Mucosa of descending colon (tissue), 3 donors: ENCODE measurements around the gene FCHSD2. TPM values are rescaled to one million over a fixed set of nuclear protein-coding genes. Genes with fewer than 3 reads are reported as not detected.

Source experiments
- ATAC-seq: fragments of 200-7000 bp; cut with Tn5 transposase; one replicate; pipeline ENCODE4 v1.9.1; 2020; ENCODE audit warnings: mild to moderate bottlenecking, moderate library complexity
- DNase-seq, 3 donors: peaks; one replicate each; pipeline ENCODE4 v3.0.0-alpha.2; 2020
- H3K36me3 ChIP-seq: fragments of 200-600 bp; one replicate; pipeline ENCODE4 v1.8.0; 2021; ENCODE audit warnings: low read depth, mild to moderate bottlenecking
- H3K4me1 ChIP-seq: fragments of 200-600 bp; one replicate; pipeline ENCODE4 v1.8.0; 2021; ENCODE audit warnings: low read depth, mild to moderate bottlenecking
- H3K4me3 ChIP-seq: fragments of 200-600 bp; one replicate; pipeline ENCODE4 v1.8.0; 2021; ENCODE audit warnings: mild to moderate bottlenecking
- H3K9me3 ChIP-seq: fragments of 200-600 bp; one replicate; pipeline ENCODE4 v1.8.0; 2021; ENCODE audit warnings: mild to moderate bottlenecking
- CTCF ChIP-seq: fragments of 200-600 bp; IDR thresholded peaks from one replicate; pipeline ENCODE4 v1.8.0; 2022; ENCODE audit warnings: antibody characterized with exemption, mild to moderate bottlenecking
- intact Hi-C, 2 donors: fragments of 100-400 bp; cut with DNase I in 1 of 2; cut with micrococcal nuclease in 1 of 2; formaldehyde crosslinking; loops; one replicate each; pipeline versions ENCODE4 v1.11.0 to v1.11.1; 2022; cut with DNase I, micrococcal nuclease
- total RNA-seq, 3 donors: library from RNA; stranded (reverse); fragmentation: NEBNext Ultra II Directional in 2 of 3; extraction: Animal tissue kit (Norgen Biotek cat#: 25700) in 2 of 3; gene quantifications; one replicate each; pipeline versions ENCODE4 v1.2.1 to v1.2.4, GENCODE V29; 2021 to 2023
- donor health status: DM: no; HTN: no; CAD: no; lungs with moderate emphysema.
- donor health status: DM: no; HTN: no; CAD: no.
- donor health status: DM: no; HTN: yes; CAD: no.

FCHSD2 gene
- total RNA-seq, 3 donors from 2014 or later, result 15.7 to 41.6 (median 21.6) TPM

- TF ChIP-seq CTCF, result no peak
- H3K9me3 ChIP-seq, result no peaks in the 10 kb centered on the region
- H3K36me3 ChIP-seq, result no peaks in the 10 kb centered on the region
- intact Hi-C loops, result no loop called here
- DNase-seq (no peak), ATAC-seq (no peak)
- no peaks in the 10 kb centered on the region for H3K4me1 ChIP-seq
- no peak overlapping the region for H3K4me3 ChIP-seq
Measured at GRCh38 chr11:72947229-72947628, 194.9 kb downstream of the FCHSD2 start.

- Histone ChIP-seq H3K36me3 (no peaks in the 10 kb centered on the region), H3K4me3 (no peak overlapping the region), H3K4me1 (no peaks in the 10 kb centered on the region), H3K9me3 (no peaks in the 10 kb centered on the region)
- intact Hi-C loops, result no loop called here
- no peak for TF ChIP-seq CTCF
- DNase-seq (no peak), ATAC-seq (no peak)
Measured at GRCh38 chr11:72943664-72944063, 198.5 kb downstream of the FCHSD2 start.

- TF ChIP-seq CTCF, result no peak
- intact Hi-C loops, result no loop called here
- H3K4me3 ChIP-seq, result no peak overlapping the region
- no peak for DNase-seq
- no peaks in the 10 kb centered on the region for H3K36me3 ChIP-seq
- no peaks in the 10 kb centered on the region for H3K9me3 ChIP-seq
- no peak for ATAC-seq
- H3K4me1 ChIP-seq, result peaks cover 5% of the 10 kb centered on the region
Measured at GRCh38 chr11:72940417-72940816, 201.7 kb downstream of the FCHSD2 start.

- ATAC-seq (no peak), DNase-seq (no peak)
- intact Hi-C loops, result no loop called here
- no peaks in the 10 kb centered on the region for H3K36me3 ChIP-seq
- H3K4me3 ChIP-seq, result no peak overlapping the region
- H3K4me1 ChIP-seq, result peaks cover 5% of the 10 kb centered on the region
- TF ChIP-seq CTCF, result no peak
- no peaks in the 10 kb centered on the region for H3K9me3 ChIP-seq
Measured at GRCh38 chr11:72939031-72939430, 203.1 kb downstream of the FCHSD2 start.

GRCh38 chr11:72937439-72937838 is 204.7 kb downstream of the FCHSD2 start:
- Histone ChIP-seq H3K4me3 (no peak overlapping the region), H3K9me3 (no peaks in the 10 kb centered on the region), H3K36me3 (no peaks in the 10 kb centered on the region), H3K4me1 (peaks cover 5% of the 10 kb centered on the region)
- TF ChIP-seq CTCF, result no peak
- DNase-seq (no peak), ATAC-seq (no peak)
- intact Hi-C loops, result no loop called here

GRCh38 chr11:72935700-72936099 is 206.4 kb downstream of the FCHSD2 start:
- H3K4me3 ChIP-seq, result no peak overlapping the region
- no peak for TF ChIP-seq CTCF
- intact Hi-C loops, result no loop called here
- H3K4me1 ChIP-seq, result peaks cover 5% of the 10 kb centered on the region
- no peaks in the 10 kb centered on the region for H3K36me3 ChIP-seq
- DNase-seq (no peak), ATAC-seq (no peak)
- no peaks in the 10 kb centered on the region for H3K9me3 ChIP-seq
